Stimulated activated CD4-positive, alpha-beta T cell treated with anti-CD3 and anti-CD28 coated beads, TNF-alpha, amount 100 ng/mL, for 4 hours (primary cell): ENCODE measurements around the gene SAMD14.
A peak's percentile ranks its signal among the peaks of the same experiment; 100 is the strongest.

Experiments used
- DNase-seq, 3 experiments: peaks; one replicate each; pipeline ENCODE4 v3.0.0-alpha.2; 2020; ENCODE audit warnings: low read depth in 3 of 3

SAMD14 gene

DNA sequence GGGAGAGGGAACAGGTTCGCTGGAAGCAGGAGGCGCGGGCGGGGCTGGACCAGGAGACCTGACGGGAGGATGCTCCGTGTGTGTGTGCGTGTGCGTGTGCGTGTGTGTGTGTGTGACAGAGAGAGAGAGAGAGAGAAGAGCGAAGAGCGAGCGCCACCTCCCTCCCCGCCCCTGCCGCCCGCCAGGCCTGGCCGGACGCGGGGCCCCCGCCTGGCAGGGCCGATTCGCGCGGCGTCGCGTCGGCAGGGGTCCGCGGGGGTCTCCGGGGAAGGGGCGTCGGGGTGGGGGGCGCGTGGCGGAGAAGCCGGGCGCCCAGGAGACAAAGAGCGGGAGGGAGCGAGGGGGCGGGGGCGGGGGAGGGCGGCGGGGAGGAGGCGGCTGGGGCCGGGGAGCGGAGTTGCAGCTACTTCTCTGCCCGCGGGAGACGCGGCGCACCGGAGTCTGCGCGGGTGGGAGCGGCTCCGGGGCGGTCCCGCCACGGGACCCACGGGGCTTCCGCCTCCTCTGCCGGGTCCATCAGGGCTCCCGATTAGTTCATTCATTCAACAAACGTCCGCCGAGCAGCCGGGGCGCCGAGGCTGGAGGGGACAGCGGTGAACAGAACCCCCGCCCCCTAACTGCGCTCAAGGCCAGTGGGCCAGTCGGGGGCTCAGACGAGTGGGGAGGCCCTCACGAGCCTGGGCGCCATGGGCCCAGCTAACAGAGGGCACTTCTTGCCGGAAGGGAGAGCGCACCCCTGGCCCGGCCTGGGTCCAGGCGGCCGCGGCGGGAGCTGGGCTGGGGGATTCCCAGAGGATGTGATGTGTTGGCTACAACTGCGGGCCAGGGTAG is at the start of gene SAMD14:
SAMD14 (minus strand) TSS at position 433 of the 831 bp plus-strand sequence. CDS start 5,201 bp downstream, outside the sequence.
- DNase-seq = no peak

DNA sequence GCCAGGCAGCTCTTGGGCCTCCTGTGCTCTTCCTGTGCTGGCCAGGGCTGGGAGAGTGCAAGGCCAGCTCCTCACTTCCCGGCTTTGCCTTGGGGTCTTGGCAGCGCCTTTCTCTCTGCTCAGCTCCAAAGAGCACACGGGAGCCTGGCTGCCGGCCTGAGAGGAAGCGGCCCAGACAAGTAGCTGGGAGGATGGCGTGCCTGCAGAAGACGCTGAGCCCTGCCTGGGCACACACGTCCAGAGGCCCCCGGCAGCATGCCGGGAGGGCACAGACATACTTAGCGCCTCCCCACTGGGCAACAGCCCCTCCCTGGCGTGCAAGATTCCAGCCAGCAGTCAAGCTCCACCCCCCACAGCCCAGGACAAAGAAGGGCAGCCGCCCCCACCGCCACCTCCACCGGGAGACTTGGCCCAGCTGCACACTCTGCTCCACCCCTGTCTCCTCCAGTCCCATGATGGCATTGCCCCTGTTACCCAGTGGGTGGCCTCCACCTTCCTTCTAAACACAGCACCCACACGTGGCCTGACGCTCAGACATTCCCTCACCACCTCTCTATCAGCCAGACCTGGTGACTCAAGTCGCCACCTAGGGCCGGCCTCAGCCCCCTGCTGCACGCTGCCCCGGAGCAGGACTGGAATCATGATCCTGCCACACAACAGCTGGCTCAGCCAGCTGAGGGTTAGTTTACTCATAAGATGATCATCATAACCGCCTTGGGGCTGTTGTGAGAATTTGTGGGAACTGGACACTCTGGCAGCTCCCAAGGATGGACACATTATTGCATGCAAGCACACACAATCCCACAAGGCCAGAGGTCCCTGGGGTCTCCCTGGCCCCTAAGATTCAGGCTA is 48.2 kb upstream of the SAMD14 start:
- peak in 2 of 3 experiments; percentile 18 to 20 for DNase-seq

DNA sequence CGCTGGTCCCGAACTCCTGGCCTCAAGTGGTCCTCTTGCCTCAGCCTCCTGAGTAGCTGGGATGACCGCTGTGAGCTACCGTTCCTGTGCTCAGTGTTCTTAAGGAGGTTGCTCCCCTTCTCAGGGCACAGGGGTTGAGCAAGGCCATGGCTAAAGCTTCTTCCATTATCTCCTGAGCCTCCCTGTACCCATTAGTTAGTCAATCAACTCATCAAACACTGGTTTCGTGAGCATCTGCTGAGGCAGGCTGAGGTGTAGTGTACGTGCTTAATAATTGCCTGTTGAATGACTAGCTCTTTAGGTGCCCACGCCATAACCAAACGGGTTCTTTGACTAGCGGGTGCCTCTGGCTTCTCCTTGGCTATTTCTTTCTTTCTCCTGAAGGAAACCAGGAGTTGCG is 47.5 kb upstream of the SAMD14 start:
- DNase-seq = no peak

DNA sequence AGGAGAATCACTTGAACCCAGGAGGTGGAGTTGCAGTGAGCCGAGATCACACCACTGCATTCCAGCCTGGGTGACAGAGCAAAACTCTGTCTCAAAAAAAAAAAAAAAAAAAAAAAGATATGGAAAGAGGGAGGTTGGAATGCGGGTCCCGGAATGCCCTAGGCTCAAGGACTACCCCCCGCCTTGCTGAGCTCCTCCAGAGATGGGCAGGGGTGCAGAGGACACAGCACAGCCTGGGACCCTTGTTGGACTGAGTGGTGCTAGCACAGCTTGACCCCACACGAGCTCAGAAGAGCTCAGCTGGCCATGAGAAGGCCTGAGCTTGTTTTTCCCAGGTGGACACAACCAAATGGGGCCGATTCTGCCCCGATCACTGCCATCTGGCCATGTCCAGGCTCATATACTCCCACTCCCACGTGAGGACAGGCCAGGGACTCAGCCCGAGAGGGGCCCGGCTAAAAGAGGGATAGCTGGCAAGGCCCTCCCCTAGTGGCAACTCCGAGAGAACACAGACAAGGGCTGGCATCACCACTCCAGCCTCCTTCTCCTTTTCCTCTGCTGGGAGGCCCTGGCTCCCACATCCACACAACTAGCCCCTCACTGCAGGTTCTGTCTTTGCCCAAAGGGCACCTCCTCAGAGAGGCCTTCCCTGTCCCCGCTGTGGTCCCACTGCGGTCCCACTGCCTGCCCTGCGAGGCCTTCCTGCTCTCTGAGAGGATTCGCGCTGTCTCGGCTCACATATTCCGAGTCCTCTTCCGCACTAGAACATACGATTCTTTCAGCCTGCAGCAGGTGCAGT is 46.8 kb upstream of the SAMD14 start:
- DNase-seq = no peak

DNA sequence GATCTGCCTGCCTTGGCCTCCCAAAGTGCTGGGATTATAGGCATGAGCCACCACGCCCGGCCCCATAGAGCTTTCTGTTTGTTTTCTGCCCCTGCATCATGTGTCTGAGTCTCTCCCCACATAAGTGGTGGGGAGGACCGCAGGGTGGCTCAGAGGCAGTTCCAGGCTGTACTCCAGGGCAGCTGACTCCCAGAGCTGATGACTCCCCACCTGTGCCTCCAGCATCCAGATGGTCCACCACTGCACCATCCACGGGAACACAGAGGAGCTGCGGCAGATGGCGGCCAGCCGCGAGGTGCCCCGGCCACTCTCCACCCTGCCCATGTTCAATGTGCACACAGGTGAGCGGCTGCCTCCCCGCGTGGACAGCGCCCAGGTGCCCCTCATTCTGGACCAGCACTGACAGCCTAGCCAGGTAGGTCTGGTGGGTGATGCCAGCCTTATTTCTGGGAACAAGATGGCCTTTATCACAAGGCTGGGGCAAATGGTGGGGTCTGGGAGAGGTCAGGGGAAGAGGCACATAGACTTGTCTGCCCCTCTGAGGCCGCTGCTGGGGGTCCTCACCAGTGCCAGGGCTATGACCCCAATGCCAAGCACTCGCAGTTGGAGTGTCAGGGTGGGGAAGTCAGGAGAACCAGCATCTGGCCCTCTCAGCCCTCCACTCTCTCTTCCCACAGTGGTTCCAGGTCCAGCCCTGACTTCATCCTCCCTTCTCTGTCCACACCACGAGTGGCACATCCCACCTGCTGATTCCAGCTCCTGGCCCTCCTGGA is 45.3 kb upstream of the SAMD14 start:
- DNase-seq = no peak

DNA sequence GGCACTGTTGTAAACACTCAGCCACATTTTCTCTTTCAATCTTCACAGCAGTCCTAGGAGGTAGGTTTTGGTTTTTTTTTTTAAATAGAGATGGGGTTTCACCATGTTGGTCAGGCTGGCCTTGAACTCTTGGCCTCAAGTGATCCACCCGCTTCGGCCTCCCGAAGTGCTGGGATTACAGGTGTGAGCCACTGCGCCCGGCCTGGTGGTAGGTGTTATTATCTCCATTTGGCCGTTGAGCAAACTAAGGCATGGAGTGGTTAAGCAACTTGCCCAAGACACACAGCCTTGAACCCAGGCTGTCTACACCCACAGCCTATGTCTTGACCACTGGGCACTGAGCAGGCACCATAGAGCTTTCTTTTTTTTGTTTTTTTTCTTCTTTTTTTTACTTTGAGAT is 44.5 kb upstream of the SAMD14 start:
- DNase-seq = no peak

DNA sequence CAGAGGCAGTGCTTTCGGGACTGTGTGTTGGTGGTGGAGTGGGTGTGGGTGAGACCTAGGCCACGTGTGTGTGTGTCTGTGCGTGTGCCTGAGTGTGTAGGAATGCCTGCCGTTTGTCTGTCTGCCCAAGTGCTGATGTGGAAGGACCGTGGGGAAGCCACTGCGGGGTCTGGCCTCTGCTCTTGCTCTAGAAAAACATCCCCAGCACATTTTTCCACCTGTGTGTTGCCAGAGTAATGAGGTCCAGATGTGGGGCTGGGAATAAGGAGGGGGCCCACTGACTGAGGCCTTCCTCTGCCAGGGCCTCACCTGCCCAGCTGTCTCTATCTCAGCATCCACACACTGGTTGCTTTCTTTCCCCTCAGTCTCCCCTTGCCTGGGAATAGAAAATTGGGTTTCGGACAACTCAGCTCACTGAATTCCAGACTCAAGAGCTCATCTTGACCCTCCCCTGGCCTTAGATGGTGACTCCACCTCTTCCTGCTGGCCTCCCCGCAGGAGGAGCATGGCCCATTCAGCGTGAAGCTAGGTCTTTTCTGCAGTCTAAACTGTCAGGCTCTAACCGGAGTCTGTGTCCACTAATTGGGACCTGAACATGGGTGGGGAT is 43.5 kb upstream of the SAMD14 start:
- no peak for DNase-seq

DNA sequence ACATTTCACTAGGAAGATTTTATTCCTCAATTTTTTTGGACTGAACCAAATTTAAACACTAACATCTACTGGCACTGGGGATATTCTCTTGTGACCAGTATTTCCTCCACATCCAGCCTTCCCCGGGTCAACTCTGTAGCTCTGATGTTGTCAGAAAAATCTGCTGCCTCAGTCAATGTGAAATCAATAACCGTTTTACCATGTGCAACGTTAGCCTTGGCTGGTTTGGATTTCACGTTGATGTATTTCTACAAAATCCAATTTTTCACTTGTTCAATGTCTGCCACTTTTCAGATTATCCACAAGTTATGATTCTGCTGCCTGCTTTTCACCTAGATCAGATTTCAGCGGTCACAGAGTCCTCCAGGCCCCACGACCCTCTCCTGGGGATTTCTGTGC is 43.0 kb upstream of the SAMD14 start:
- DNase-seq = no peak

DNA sequence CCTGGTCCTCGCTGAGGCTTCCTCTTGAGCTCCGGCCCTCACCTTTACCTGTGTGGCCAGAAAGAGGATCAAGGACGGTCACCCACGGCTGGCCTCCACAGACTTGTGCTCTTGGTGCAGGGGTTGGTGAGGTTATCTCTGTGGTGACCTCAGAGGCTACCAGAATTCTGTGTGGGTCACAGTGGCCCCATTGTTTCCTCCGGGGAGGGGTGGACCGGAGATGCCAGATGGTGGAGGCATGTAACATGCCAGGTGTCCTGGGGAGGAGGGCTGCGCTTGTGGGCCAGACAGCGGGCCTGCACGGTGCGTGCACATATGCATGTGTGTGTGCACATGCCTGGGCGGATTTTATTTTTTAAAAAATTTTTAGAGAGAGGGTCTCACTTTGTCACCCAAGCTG is 42.2 kb upstream of the SAMD14 start:
- no peak for DNase-seq

DNA sequence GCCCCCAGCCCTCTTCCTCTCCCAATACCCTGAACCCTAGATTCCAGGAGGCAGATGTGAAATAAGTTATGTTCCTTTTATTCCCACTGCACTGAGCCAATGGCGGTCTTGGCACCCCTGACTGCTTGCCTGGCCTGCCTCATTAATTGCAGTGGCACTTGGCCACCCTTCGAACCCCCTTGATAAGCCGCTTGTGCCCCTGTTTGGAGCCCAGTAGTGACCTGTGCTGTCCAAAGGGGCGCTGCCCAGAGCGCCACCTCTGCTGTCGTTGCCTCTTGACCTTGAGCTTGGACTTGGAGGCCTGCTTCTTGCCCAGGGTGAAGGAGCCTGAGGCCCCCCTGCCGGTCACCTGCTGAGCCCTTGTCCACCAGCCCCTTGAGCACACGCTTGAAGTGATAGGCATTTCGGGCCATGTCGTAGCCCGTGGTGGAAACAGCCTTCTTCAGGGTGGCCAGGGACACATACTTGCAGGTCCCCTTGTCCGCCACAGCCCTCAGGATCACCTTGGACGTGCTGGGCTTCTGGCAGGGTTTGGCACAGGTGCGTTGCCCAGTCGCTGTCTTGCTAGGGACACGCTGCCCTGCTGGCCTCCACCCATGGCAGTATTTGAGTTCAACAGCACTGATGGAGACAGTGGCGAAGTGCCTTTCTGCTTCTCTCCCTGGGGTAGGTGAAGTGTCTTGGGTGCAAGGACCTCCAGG is 41.6 kb upstream of the SAMD14 start:
- DNase-seq = no peak

DNA sequence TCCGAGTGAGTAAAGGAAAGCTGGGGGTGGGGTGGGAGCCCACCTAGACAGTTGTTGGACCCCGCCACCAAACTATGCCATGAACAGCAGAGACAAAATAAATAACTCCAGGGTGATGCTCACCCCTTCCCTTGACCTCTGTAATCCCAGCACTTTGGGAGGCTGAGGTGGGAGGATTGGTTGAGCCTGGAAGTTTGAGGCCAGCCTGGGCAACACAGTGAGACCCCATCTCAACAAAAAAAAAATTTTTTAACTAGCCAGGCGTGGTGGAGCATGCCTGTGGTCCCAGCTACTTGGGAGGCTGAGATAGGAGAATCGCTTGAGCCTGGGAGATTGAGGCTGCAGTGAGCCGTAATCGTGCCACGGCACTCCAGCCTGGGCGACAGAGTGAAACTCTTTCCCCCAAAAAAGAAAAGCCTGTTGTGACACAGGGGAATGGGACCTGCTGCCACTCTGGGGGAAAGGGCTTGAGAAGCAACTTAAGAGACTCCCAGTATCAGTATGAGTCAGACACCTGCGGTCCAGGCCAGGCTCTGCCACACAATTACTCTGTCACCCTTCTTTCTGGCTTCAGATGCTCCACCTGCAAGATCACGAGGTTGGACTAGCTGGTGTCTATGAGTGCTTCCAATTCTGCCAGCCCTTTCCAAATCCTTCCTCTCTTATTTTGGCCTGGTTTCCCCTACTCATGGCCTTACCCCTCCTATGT is 40.9 kb upstream of the SAMD14 start:
- no peak for DNase-seq

DNA sequence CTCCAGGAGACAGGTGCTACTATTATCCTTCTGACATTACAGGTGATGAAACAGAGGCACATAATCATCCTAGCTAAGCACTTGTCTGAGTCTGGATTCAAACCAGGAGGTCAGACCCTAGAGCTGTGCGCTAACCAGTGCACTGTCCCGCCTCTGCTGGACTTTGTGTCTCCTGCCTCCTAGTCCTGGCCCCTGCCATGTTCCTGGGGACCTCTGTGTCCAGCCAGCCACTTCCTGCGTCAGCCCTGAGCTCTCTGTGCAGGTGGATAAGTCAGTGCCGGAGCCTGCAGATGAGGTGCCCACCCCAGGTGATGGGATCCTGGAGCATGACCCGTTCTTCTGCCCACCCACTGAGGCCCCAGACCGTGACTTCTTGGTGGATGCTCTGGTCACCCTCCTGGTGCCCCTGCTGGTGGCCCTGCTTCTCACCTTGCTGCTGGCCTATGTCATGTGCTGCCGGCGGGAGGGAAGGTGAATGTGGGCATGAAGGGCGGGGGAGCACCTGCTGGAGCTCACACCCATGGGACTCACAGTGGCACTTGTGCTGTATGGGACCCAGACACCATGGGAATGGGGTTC is 40.0 kb upstream of the SAMD14 start:
- no peak for DNase-seq

DNA sequence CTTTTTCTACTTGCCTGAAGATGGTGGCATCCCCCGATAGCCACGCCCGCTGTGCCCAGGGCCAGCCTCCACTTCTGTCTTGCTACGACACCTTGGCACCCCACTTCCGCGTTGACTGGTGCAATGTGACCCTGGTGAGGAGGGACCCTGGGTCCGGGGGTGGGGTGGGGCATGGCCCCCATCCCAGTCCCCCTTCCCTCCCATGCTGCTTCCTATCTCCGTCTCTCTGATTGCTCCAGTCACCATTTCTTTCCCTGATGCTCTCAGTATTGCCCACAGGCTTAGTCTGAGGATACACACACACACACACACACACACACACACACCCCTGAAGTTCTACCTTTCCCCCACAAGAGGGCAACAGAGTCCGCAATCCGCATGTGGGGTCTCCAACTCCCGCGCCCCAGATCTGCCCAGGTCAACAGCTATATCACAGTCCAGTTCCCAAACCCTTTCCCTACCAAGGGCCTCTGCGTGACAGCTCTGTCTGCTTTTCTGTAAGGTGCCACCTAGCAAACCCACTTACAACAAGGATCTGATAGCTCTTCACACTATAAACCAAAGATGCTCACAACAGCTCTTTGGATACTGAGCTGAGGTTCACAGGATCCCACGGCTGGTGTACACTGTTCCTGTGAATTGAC is 39.3 kb upstream of the SAMD14 start:
- peak in 1 of 3 experiments; percentile 15 for DNase-seq

DNA sequence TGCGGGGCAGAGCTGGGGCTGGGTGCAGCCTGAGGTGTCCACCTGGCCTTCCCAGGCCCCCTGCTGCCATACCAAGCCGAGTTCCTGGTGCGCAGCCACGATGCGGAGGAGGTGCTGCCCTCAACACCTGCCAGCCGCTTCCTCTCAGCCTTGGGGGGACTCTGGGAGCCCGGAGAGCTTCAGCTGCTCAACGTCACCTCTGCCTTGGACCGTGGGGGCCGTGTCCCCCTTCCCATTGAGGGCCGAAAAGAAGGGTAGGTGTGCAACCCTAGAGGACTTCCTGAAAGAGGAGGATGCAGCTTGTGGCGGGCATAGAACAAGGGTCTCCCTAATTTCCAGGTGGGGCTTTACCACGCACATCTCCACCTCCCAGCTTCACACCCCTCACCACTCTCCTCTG is 38.4 kb upstream of the SAMD14 start:
- no peak for DNase-seq

DNA sequence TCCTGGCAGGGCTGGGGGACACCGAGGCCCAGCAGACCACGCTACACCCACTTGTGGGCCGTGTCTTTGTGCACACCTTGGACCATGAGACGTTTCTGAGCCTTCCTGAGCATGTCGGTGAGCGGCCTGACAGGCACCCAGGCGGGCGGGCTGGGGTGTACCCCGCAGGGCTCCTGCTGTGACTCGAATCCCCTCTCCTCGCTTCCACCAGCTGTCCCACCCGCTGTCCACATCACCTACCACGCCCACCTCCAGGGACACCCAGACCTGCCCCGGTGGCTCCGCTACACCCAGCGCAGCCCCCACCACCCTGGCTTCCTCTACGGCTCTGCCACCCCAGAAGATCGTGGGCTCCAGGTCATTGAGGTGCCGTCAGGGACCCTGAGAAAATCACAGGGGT is 37.4 kb upstream of the SAMD14 start:
- no peak for DNase-seq

DNA sequence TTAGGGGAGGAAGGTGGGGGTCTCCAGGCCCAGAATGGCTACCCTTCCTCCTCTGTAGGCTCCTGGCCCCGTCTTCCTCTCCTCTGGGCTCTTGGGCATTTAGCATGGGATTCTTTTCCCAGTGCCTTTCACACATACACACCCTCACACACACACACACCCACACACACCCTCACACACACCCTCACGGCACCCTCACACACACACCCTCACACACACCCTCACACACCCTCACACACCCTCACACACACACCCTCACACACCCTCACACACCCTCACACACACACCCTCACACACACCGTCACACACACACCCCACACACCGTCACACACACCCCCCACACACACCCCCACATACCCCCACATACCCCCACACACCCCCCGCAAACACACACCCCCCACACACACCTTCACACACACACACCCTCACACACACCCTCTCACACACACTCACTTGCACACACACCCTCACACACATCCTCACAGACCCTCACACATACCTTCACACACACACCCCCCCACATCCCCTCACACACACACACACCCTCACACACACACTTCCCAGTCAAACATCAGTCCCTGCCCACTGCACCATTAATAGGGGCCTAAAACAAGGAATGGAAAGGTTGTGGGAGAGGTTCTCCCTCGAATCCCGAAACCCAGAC is 36.7 kb upstream of the SAMD14 start:
- DNase-seq = no peak

DNA sequence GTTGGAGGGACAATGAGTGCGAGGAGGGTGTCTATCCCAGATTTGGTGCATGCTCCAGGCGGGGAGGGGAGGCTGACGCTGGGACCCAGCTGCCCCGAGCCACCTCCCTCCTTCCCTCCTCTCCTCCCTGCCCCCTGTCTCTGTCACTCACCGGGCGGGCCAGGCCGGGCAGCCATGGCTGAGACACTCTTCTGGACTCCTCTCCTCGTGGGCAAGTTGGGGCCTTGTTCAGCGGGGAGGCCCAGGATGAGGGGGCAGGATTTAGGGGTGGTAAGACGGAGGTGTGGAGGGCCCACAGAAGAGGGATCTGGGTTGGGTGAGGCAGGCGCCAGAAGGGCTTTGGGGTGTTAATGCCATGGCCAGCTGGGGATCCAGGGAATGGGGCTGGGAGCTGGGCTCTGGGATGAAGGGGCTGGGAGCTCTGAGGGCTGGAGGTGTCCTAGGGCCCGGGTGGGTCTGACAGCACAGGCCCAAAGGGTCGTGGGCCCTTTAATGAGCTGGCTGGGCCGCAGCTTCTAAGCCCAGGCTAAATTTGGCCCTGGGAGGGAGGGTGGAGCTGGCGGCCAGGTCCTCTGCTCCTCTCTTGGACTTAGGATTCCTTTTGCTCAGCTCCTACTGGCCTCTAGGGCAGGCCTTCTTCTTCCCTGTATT is 36.0 kb upstream of the SAMD14 start, which contains the start of gene SGCA:
SGCA (plus strand) TSS at position 139 of the 651 bp plus-strand sequence; CDS start at position 175, 36 bp downstream.
- DNase-seq = no peak

DNA sequence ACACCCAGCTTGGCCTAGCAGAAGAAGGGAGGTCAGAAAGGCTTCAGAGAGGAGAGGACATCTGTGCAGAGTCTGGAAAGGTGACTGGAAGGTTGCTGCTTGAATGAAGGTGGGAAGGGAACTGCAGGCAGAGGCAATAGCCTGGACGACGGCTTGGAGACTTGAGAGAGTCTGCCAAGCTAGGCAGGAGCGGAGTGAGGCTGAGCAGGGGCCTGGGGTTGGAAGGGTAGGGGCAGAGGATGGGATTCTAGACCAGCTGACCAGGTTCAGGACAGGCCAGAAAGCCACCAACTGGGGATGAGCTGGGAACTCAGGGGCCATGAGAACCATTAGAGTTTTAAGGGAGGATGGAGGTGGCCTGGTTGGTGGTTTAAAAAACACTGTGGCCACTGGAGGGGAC is 35.5 kb upstream of the SAMD14 start:
- no peak for DNase-seq
